ENCODE measurements around the gene IFT43.
A peak's percentile ranks its signal among the peaks of the same experiment; 100 is the strongest.

Gene IFT43

GRCh38 chr14:76115010-76115422 lies 129.5 kb downstream of the IFT43 start:
- peak; percentile 39 for DNase-seq

- DNase-seq = no peak
Observed at GRCh38 chr14:76117789-76118484, 132.4 kb downstream of the IFT43 start.

DNA sequence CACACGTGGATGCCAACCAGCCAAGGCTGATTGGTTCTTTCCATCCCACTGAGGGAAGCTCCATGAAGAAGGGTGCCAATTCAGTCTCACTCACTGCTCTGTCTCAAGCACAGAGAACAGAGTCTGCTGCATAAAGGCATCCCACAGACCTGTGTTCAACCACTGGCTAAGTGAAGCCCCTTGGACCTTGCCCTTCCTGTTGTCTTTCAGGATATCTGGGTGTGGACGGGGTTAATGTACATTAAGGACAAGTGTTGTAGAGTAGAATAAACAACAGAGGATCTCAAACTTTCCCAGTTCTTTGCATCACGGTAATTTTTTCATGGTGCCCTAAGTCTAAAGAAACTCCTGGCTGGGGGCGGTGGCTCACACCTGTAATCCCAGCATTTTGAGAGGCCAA lies 133.0 kb downstream of the IFT43 start:
- DNase-seq = no peak

DNA sequence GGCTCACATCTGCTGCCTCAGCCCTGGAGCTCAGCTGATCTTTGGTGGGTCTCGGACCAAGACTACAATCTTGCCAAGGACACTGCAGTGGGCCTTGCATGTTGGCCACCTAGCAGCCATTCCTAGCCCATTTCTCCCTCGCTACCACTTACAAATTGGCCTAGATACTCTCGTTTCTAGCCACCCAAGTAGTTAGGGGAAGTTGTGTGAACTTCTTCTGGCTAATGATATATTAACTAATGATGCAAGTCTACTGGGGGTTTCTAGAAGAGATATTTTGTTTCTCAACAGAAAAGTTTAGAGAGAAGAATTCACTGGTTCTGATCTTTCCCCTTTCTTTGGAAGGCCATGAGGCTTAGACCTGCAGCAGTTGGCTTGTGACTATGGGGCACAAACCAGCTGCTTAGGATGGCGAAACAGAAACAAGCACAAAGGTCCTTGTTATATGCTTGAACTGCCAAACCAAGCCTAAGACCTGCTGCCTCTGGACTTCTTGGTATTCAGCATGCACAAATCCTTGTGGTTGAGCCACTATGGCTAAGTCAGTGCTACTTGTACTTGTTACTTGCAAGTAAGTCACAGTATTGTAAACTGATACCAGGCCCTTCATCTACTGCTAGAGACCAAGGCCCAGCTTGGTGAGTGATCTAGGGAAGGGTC lies 135.7 kb downstream of the IFT43 start:
- DNase-seq = no peak

DNA sequence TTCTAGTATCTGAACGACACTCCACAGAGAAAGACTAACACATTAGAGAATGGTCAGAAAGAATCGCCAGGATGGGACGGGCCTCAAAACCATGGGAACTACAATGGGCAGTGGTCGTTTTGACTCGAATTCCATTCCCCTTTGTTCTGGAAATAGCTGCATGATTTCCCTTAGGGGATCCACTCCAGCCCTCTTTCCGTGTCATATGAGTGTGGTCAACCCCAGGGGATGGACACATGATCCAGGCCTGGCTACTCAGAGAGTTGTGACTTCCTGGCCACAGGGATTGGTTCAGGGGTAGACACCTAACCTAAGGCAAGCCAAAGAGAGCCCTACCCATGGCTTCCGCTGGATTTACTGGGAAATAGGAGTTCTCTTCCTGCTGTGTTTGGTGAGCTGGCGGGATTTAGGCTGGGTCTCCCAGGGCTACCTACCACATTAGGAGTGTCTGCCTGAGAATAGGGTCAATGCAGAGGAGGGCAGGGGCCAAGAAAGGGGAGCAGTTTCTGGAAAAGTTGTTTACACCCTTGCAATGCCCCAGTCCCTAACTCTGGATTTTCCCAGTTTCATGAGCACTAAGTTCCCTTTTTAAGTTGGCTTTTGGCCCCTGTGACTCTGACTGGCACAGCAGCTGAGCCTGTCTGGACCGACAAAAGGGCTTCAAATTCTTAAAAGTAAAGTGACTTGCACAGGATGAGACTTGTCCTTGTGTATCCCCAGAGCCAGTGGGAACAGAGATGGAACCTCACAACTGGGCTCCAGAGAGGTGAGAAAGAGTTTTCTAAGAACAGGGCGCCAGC lies 138.1 kb downstream of the IFT43 start:
- peak; percentile 39 for DNase-seq

DNA sequence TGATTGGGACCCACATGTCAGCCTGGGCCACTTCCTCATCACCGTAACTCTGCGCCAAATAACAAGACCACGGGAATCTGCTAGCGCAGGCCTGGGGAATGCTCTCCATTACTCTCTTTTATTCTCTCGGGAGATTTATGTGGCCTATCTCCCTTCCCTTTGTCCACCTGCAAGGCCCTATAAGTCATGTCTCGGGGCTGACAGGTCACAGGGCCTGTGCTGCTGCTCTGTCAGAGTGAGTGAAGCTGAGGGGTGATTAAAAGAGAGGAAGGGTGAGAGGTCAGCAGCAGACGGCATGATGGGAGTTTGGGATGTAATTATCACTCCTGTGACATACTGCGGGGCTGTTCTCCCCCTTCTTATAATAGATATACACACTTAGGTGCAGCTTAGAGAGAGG lies 139.9 kb downstream of the IFT43 start:
- no peak for DNase-seq

DNA sequence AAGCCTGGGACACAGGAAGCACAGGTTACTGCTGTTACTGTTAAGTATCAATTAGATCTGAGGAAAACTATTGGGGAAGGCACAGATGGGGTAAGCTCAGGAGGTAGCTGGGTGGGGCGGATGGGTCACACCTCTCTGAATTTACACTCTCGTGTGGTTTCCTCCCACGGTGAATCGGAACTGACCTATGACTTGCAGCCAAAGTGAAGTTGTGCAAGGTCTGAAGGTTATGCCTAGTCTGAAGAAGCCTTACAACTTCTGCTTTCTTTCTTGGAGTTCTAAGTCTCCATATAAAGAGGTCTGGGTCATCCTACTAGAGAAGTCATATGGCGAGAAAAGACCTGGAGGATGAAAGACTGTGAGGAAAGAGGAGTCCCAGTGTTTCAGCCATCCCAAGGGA lies 140.5 kb downstream of the IFT43 start:
- peak; percentile 56 for DNase-seq

DNA sequence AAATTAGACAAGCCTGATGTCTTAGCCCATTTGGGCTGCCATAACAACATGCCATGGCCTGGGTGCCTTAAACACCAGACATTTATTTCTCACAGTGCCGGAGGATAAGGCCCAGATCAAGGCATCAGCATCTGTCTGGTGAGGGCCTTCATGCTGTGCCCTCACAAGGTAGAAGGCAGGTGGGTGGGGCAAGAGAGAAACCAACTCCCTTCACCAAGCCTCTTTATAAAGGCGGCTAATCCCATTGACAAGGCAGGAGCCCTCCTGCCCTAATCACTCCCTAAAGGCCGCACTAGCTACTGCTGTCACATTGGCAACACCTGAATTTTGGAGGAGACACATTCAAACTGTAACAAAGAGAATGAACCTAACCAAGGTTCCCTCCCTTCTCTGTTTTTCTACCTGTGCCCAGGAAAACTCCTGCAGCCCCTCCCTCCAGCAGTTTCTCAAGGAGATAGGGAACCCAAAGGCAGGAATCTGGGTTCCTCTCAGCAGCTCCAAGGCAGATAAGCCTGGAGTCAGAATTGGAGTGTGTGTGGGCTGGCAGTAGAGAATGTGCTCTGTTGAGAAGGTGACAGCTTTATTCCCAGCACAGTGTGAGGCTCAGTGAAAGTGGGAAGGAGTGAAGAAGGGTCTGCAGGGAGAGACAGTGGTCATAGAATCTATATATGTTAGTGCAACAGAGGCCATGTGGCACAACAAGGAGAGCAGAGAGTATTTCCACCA lies 144.5 kb downstream of the IFT43 start:
- DNase-seq = no peak

DNA sequence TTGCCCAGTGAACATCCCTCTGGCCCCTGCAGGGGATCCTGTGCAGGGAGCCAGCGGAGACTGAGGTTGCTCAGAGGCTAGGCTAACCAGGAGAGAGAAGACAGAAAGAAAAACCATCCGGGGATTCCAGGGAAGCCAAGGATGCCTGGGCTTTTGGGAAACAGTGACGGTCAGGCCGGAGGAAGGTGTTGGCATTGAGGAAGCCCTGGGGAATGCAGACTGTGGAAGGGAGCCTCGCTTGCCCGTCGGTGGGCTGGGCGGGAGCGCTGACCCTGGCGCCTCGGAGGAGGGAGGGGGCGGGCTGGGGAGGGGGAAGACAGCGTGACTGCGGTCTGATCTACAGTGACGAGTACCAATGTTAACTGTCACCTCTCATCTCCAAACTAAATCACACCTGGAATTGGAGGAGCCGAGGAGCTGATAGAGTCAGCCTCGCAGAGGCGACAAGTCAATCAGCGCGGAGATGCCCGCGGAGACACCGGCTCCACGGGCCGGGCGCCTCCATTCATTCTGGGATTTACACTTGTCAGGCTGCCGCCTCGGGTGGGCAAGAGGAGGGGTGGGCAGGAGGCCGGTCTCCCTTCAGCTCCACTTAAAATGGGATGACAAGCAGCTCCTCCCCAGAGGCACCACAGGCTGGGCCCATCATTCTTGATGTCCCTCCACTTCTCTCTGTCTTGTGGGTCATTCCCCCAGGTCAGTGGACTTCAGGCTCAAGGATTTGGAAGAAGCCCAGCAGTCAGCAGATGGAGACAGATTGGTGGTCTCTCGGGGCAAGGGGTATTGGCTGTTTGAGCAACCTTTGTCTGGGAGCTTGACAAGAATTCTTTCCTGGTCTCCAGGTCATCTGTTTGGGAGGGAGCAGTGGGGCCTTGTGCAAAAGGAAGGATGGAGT lies 145.8 kb downstream of the IFT43 start:
- no peak for DNase-seq

DNA sequence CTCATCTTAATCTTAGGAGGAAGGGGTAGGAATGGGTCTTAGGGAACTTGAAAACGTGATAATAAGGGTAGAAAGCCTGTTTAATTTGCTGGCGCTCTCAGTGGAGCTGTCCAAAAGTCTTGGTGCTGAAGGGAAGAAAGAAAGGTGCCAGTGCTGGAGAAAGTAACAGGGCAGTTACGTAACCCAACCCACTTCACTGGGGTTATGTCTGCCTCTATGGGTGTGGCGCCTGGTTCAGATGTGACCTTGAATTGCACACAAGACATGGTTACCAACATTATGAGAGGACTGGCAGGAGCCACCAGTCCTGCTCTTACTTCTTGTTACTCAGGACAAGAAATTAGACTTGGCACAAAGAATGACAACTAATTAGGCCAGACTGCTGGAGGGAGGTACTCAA lies 147.5 kb downstream of the IFT43 start:
- DNase-seq = no peak

Measured in suppressor macrophage treated with lipopolysaccharide for 4 hours (primary cell).